ENCODE measurements around the gene IFNG. TPM values are rescaled to one million over a fixed set of nuclear protein-coding genes. Genes with fewer than 3 reads are reported as not detected.

The IFNG gene
- total and polyA plus RNA-seq, 7 experiments from 2014 or later, result 0.38 to 52.6 (median 1.1) TPM; not detected in 2

DNA sequence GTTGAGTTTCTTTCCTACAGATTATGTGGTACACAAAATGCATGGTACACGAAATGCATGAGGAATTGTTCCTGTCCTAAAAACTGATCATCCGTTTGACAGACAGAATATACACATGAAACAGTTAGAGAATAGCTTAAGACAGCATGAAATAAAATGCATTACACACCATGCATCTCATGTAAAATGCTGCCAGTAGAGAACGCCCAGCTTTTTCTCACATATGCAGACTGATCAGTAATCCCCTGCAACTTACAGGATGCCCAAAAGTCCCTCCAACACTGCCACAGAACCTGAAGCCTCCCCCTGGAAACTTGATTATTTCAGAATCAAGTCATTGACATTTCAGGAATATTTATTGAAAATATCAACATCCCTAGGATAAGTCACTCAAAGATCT is 24.0 kb downstream of the IFNG start:
- POLR2A ChIA-PET, result no interaction called here
- Mint-ChIP-seq H3K4me1 (peaks cover 8 to 55% (median 41%) of the 10 kb centered on the region in 7 donors), H3K9me3 (peaks cover 3 to 36% (median 16%) of the 10 kb centered on the region in 11 donors), H3K36me3 (peaks cover 0 to 47% (median 11%) of the 10 kb centered on the region in 5 donors), H3K27ac (no peak overlapping the region), H3K27me3 (no peaks in the 10 kb centered on the region), H3K4me3 (no peak overlapping the region)
- Histone ChIP-seq H3K27ac (ENCODE audit: low read depth, low read length) (no peak overlapping the region), H3K36me3 (ENCODE audit: control insufficient read depth in 2 of 3, insufficient read depth in 3 of 3, low read length in 3 of 3) (no peaks in the 10 kb centered on the region), H3K4me3 (ENCODE audit: low read length) (no peak overlapping the region), H3K4me1 (ENCODE audit: control insufficient read depth in 2 of 2, insufficient read depth in 2 of 2, low read length in 2 of 2) (peaks cover 16 to 17% of the 10 kb centered on the region in 2 donors), H3K27me3 (ENCODE audit: control insufficient read depth in 2 of 2, insufficient read depth in 2 of 2, low read length in 2 of 2) (no peaks in the 10 kb centered on the region), H3K9me3 (ENCODE audit: control insufficient read depth in 2 of 3, low read length in 3 of 3) (peaks cover 0 to 4% (median 0%) of the 10 kb centered on the region in 3 experiments)
- intact Hi-C loops (cut with micrococcal nuclease), result no loop called here
- DNase-seq (no peak), ATAC-seq (no peak)
- CTCF ChIA-PET, result interaction anchor here (0.6 kb wide), 1 partner anchor 140 kb away, joined by 3 read pairs; no protein-coding TSS in a partner anchor

DNA sequence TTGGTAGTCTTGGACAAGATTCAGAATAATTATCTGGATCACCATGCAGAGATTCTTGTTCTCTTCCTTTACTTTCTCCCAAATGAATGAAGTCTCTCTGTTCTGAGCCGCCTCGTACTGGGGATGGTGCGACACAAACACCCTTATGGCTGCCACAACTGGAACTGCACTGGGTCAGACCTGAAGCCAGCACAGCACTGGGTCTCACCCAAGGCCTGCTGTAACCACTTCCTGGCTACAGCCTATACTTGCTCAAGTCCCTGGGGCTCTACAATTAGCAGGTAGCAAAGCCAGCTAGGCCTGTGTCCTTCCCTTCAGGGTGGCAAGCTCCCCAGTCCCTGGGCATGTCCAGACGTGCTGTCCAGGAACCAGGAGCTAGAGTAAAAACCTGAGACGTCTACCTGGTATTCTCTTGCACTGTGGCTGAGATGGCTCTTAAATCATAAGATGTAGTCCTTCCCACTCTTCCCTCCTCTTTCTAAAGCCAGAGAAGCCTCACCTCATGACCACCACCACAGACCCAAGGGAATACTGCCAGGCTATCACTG is 27.6 kb downstream of the IFNG start:
- Mint-ChIP-seq H3K27me3 (peaks cover 0 to 4% (median 0%) of the 10 kb centered on the region in 5 donors), H3K36me3 (peaks cover 13 to 60% (median 25%) of the 10 kb centered on the region in 5 donors), H3K9me3 (peaks cover 0 to 60% (median 34%) of the 10 kb centered on the region in 11 donors), H3K27ac (no peak overlapping the region), H3K4me1 (peaks cover 7 to 27% (median 19%) of the 10 kb centered on the region in 7 donors), H3K4me3 (no peak overlapping the region)
- no peak for DNase-seq
- no peak overlapping the region for H3K4me3 ChIP-seq (ENCODE audit: low read length)
- peaks cover 4 to 5% of the 10 kb centered on the region in 2 donors for H3K4me1 ChIP-seq (ENCODE audit: control insufficient read depth in 2 of 2, insufficient read depth in 2 of 2, low read length in 2 of 2)
- no peaks in the 10 kb centered on the region for H3K36me3 ChIP-seq (ENCODE audit: control insufficient read depth in 2 of 3, insufficient read depth in 3 of 3, low read length in 3 of 3)
- H3K27ac ChIP-seq (ENCODE audit: low read depth, low read length), result no peak overlapping the region
- ChIA-PET CTCF (no interaction called here), POLR2A (no interaction called here)
- H3K27me3 ChIP-seq (ENCODE audit: control insufficient read depth in 2 of 2, insufficient read depth in 2 of 2, low read length in 2 of 2), result no peaks in the 10 kb centered on the region
- intact Hi-C loops (cut with micrococcal nuclease), result no loop called here
- ATAC-seq, result no peak
- H3K9me3 ChIP-seq (ENCODE audit: control insufficient read depth in 2 of 3, low read length in 3 of 3), result peaks cover 0 to 4% (median 4%) of the 10 kb centered on the region in 3 experiments

DNA sequence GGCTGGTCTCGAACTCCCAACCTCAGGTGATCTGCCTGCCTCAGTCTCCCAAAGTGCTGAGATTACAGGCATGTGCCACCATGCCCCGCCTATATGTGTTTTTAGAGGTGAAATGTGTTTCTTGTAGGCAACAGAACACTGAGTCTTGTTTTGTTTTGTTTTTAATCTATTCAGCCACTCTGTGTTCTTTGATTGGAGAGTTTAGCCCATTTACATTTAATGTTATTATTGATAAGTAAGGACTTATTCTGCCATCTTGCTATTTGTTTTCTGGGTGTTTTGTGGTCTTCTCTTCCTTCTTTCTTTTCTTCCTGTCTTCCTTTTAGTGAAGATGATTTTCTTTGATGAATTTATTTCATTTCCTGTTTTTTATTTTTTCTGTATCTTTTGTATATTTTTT is 29.6 kb downstream of the IFNG start:
- ATAC-seq, result no peak
- Mint-ChIP-seq H3K27ac (peak overlapping the region in 2 of 9 donors; percentile 9 to 21), H3K4me1 (peaks cover 0 to 11% (median 6%) of the 10 kb centered on the region in 7 donors), H3K4me3 (no peak overlapping the region), H3K36me3 (peaks cover 13 to 68% (median 25%) of the 10 kb centered on the region in 5 donors), H3K27me3 (peaks cover 0 to 4% (median 0%) of the 10 kb centered on the region in 5 donors), H3K9me3 (peaks cover 3 to 64% (median 39%) of the 10 kb centered on the region in 11 donors)
- Histone ChIP-seq H3K27me3 (ENCODE audit: control insufficient read depth in 2 of 2, insufficient read depth in 2 of 2, low read length in 2 of 2) (no peaks in the 10 kb centered on the region), H3K4me3 (ENCODE audit: low read length) (no peak overlapping the region), H3K36me3 (ENCODE audit: control insufficient read depth in 2 of 3, insufficient read depth in 3 of 3, low read length in 3 of 3) (no peaks in the 10 kb centered on the region), H3K9me3 (ENCODE audit: control insufficient read depth in 2 of 3, low read length in 3 of 3) (peaks cover 0 to 4% (median 4%) of the 10 kb centered on the region in 3 experiments), H3K27ac (ENCODE audit: low read depth, low read length) (no peak overlapping the region), H3K4me1 (ENCODE audit: control insufficient read depth in 2 of 2, insufficient read depth in 2 of 2, low read length in 2 of 2) (no peaks in the 10 kb centered on the region)
- ChIA-PET CTCF (no interaction called here), POLR2A (no interaction called here)
- DNase-seq, result no peak
- intact Hi-C loops (cut with micrococcal nuclease), result no loop called here

DNA sequence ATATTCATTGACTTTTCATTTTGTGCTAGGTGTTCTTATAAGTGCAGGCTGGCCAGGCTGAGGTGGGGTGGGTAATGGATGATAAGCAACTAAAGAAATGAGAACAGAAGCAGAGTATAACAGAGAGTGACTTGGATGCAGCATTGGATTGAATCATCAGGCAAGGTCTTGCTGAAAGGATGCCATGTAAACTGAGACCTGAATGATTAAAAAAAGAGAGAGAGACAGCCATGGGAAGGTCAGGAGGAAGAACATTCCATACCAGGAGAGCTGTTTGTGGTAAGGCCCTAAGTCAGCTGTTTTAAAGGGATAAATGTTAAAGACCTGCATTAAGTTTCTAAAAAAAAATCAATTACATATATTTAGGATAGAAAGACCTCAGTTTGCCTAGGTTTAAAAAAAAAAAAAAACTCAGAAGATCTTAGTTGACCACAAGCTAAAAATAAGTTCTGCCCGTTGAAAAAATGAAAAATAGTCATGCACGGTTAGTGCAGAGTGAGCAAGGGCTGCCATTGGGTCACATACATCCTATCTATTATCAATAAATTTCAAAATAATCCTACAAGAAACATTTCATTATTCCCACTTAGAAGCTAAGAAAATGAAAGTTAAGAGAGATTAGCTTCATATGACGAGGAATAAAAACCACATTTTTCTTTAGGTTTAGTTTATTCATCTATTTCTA is 37.2 kb downstream of the IFNG start:
- intact Hi-C loops (cut with micrococcal nuclease), result no loop called here
- DNase-seq (no peak), ATAC-seq (no peak)
- Mint-ChIP-seq H3K27ac (no peak overlapping the region), H3K27me3 (no peaks in the 10 kb centered on the region), H3K36me3 (peaks cover 0 to 20% (median 4%) of the 10 kb centered on the region in 5 donors), H3K4me3 (no peak overlapping the region), H3K9me3 (peaks cover 0 to 16% (median 4%) of the 10 kb centered on the region in 11 donors), H3K4me1 (peaks cover 2 to 23% (median 16%) of the 10 kb centered on the region in 7 donors)
- Histone ChIP-seq H3K27me3 (ENCODE audit: control insufficient read depth in 2 of 2, insufficient read depth in 2 of 2, low read length in 2 of 2) (no peaks in the 10 kb centered on the region), H3K4me1 (ENCODE audit: control insufficient read depth in 2 of 2, insufficient read depth in 2 of 2, low read length in 2 of 2) (peaks cover 0 to 53% of the 10 kb centered on the region in 2 donors), H3K4me3 (ENCODE audit: low read length) (no peak overlapping the region), H3K27ac (ENCODE audit: low read depth, low read length) (no peak overlapping the region), H3K36me3 (ENCODE audit: control insufficient read depth in 2 of 3, insufficient read depth in 3 of 3, low read length in 3 of 3) (no peaks in the 10 kb centered on the region), H3K9me3 (ENCODE audit: control insufficient read depth in 2 of 3, low read length in 3 of 3) (no peaks in the 10 kb centered on the region)
- CTCF ChIA-PET, result interaction anchor here (0.6 kb wide), 2 partner anchors 52 to 63 kb away, joined by 3 to 4 read pairs; no protein-coding TSS in a partner anchor
- POLR2A ChIA-PET, result interaction anchor here (0.6 to 1.3 kb wide), 2 partner anchors 9 to 78 kb away, joined by 3 to 4 read pairs; no protein-coding TSS in a partner anchor

DNA sequence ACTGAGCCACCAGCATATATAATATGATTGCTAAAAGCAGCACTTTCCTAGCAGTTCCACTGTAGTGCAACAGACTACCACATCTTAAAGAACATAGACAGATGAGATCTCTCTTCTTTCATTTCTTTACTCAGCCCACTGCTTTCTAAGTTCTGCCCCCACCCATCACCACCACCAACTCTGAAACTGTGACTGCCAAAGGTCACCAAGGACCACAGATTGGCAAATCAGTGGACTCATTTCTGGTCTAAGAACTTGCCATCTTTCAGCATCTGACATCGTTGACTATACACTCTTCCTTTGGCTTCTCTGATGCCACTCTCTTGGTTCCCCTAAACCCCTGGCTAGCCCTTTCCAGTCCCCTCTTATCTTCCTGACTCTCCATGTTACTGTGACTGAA is 38.4 kb downstream of the IFNG start:
- H3K4me1 ChIP-seq (ENCODE audit: control insufficient read depth in 2 of 2, insufficient read depth in 2 of 2, low read length in 2 of 2), result peaks cover 0 to 63% of the 10 kb centered on the region in 2 donors
- intact Hi-C loops (cut with micrococcal nuclease), result no loop called here
- H3K36me3 Mint-ChIP-seq, result peaks cover 0 to 19% (median 4%) of the 10 kb centered on the region in 5 donors
- no peaks in the 10 kb centered on the region for H3K27me3 ChIP-seq (ENCODE audit: control insufficient read depth in 2 of 2, insufficient read depth in 2 of 2, low read length in 2 of 2)
- CTCF ChIA-PET, result no interaction called here
- H3K27ac Mint-ChIP-seq, result no peak overlapping the region
- H3K4me3 Mint-ChIP-seq, result no peak overlapping the region
- POLR2A ChIA-PET, result no interaction called here
- ATAC-seq, result no peak
- peaks cover 0 to 12% (median 3%) of the 10 kb centered on the region in 11 donors for H3K9me3 Mint-ChIP-seq
- no peak overlapping the region for H3K4me3 ChIP-seq (ENCODE audit: low read length)
- H3K36me3 ChIP-seq (ENCODE audit: control insufficient read depth in 2 of 3, insufficient read depth in 3 of 3, low read length in 3 of 3), result no peaks in the 10 kb centered on the region
- DNase-seq, result peak in 1 of 9 donors; percentile 50
- H3K9me3 ChIP-seq (ENCODE audit: control insufficient read depth in 2 of 3, low read length in 3 of 3), result no peaks in the 10 kb centered on the region
- H3K27me3 Mint-ChIP-seq, result no peaks in the 10 kb centered on the region
- H3K4me1 Mint-ChIP-seq, result peaks cover 6 to 27% (median 19%) of the 10 kb centered on the region in 7 donors
- H3K27ac ChIP-seq (ENCODE audit: low read depth, low read length), result no peak overlapping the region

DNA sequence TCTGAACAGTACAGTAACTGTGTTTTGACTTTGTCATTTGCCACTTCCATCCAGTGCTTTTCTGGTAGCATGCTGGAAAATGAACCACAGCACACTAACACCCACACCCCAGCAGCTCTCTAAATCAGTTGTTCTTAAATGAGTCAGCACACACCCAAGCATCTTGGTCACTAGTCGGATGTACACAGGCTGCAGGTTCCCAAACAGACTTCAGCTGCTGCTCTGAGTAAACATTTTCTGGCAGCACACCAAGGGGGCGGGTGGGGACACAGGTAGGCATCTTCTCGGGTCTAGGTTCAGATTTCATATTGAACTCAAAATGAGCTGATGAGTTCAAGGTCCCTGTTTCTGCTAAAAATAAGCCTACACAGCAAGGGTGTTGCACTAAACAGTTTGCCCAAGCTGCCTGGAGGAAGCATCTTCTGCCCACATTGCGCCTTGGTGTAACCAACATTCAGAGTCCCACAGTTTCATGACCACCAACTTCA is 39.8 kb downstream of the IFNG start:
- Histone ChIP-seq H3K9me3 (ENCODE audit: control insufficient read depth in 2 of 3, low read length in 3 of 3) (no peaks in the 10 kb centered on the region), H3K4me3 (ENCODE audit: low read length) (no peak overlapping the region), H3K27ac (ENCODE audit: low read depth, low read length) (no peak overlapping the region), H3K36me3 (ENCODE audit: control insufficient read depth in 2 of 3, insufficient read depth in 3 of 3, low read length in 3 of 3) (no peaks in the 10 kb centered on the region), H3K4me1 (ENCODE audit: control insufficient read depth in 2 of 2, insufficient read depth in 2 of 2, low read length in 2 of 2) (peaks cover 0 to 63% of the 10 kb centered on the region in 2 donors), H3K27me3 (ENCODE audit: control insufficient read depth in 2 of 2, insufficient read depth in 2 of 2, low read length in 2 of 2) (no peaks in the 10 kb centered on the region)
- H3K4me1 Mint-ChIP-seq, result peaks cover 8 to 31% (median 19%) of the 10 kb centered on the region in 7 donors
- ATAC-seq, result peak; percentile 72
- H3K36me3 Mint-ChIP-seq, result peaks cover 0 to 13% (median 0%) of the 10 kb centered on the region in 5 donors
- peaks cover 0 to 4% (median 0%) of the 10 kb centered on the region in 11 donors for H3K9me3 Mint-ChIP-seq
- POLR2A ChIA-PET, result no interaction called here
- H3K4me3 Mint-ChIP-seq, result peak overlapping the region in 1 of 10 donors; percentile 63
- DNase-seq, result peak in 1 of 9 donors; percentile 72
- peak overlapping the region in 3 of 9 donors; percentile 3 to 33 (median 9) for H3K27ac Mint-ChIP-seq
- no peaks in the 10 kb centered on the region for H3K27me3 Mint-ChIP-seq
- intact Hi-C loops (cut with micrococcal nuclease), result loop anchor here in 1 of 2 donors (1.0 to 5.0 kb wide), 4 partner anchors 18 to 58 kb away; partner anchors contain the start of gene IFNG
- CTCF ChIA-PET, result no interaction called here

Data from naive thymus-derived CD4-positive, alpha-beta T cell (primary cell).